ENCODE measurements around the gene ARHGEF1.
"Not testable (repeated sequence)": the region's sequence is repeated elsewhere in the genome, so short reads cannot be mapped to it uniquely, and the experiment has no call there.

Gene ARHGEF1

DNA sequence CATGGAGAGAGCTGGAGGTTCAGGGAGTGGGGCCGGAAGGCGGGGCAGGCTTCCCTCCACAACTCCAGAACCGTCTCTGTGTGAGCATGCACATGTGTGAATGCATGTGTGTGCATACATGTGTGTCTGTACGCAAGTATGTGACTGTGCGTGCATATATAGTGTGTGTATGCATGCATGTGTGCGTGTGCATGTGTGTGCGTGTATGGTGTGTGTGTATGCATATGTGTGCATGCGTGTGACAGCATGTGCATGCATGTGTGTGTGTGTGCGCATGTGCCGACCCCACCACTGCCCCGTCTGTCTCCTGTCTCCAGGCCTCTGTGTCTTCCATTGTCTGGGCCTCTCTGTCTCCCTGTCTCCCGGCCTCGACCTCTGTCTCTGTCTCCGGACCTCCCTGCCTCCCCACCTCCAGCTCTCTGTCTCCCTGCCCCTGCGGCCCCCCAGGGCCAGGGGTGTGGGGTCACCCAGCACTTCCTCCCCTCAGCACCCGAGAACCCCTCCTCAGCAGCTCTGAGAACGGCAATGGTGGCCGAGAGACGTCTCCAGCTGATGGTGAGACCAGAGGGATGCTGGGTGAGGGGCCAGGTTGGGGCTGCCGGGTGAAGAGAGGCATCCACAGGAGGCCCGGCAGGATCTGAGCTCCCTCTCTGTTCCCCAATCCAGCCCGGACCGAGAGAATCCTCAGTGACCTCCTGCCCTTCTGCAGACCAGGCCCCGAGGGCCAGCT is 22.5 kb downstream of the ARHGEF1 start:
- DNase-seq (ENCODE audit: low spot score) = no peak

DNA sequence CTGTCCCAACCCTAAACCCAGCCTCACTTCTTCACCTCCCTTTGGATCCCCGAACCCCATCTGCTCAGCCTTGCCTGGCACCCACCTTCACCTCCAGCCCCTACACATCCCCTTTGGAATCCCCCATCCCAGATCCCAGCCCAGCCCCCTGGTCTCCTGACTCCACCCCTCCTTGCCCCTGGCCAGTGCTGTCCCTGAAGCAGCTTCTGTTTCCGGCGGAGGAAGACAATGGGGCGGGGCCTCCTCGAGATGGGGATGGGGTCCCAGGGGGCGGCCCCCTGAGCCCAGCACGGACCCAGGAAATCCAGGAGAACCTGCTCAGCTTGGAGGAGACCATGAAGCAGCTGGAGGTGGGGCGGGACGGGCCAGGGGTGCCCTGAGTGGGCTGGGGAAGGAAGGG is 23.3 kb downstream of the ARHGEF1 start:
- DNase-seq (ENCODE audit: low spot score) = no peak

DNA sequence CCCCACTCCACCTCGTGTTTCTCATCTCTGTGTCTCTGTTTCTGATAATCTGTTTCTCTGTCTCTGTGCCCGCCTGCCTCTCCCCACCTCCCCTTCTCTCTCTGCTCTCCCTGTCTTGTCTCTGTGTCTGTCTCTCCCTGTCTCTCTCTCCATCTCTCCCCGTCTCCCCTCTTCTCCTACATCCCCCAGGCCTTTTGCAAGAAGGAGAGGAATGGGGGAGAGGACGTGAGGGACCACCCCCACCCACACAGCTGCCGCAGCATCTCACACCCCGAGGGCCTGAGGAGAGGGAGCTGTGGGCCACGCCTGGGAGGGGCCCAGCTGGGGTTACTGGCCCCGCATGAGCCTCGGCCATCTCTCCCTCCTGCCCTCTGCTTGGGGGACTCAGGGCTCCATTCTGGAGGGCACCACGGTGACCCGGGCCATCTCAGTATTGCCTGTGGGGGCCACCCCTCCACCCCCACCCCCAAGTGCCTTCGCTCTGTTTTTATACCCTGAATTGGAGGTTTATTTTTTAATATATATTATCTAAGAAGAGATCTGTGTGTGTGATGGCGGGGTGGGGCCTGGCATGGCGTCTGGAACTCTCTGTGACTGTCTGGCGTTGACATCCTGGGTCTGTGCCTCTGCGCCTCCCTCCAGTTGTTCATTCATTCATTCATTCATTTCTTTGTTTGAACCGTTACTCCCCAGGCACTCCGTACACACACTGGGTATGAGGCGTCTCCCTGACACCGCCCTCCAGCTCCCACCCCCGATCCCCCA is 24.1 kb downstream of the ARHGEF1 start:
- DNase-seq (ENCODE audit: low spot score) = no peak

DNA sequence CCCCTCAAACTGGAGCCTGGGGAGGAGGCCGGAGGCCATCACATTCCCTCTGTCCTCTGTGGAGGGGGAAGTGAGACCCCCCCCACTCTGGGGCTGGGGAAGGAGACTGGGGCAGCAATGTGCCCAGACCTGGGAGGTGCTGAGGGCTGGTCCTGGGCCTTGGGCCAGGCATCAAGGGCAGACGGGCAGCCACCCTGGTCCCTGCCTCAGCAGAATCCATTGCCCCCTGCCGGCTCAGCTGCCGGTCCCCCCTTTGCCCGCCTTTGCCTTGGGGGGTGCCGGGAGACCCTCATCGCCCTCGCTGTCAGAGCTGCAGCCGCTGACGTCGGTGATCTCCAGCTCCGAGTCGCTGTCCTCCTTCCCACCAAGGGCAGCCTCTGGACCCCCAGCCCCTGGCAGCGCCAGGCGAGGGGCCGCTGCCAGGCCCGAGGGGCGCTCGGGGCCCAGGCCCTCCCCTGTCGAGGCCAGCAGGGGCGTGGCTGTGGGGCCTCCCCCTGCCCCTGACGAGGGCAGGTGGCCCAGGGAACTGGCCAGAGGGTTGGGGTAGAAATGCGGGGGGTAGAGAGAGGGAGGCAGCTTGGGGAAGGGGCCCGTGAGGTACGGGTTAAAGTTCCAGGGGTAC is 25.1 kb downstream of the ARHGEF1 start:
- DNase-seq (ENCODE audit: low spot score) = no peak

DNA sequence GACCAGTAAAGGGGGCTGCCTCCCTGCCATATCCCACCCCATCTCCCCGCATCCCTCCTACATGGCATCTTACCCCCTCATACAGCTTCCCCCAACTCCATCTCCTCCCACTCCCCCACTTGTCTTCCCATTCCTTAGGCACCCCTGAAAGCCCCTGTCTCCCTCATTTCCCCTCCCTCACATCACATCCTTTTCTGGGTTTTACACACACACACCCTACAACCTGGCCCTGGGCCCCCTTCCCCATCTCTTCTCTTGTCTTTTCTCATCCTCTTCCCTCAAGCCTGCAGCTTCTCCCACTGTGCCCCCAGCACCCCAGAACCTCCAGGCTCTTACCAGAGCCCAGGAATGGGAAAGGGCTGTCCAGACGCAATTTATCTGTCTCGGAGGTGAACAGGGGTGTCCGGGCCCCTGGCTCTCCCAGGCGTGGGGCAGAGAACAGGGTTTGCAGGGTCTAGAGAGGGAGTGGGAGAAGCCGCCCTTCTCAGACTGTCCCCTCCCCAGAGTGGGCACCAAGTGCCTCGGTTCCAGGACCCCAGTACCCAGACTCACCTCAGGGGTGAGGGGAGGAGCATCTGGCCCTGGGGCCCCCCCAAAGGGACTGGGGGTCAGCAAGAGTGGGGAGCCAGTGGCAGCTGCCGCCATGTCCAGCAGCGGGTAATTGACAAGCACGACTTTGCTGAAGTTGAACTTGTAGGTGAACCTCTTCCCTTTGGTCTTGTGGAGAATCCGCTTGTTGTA is 25.9 kb downstream of the ARHGEF1 start:
- DNase-seq (ENCODE audit: low spot score) = no peak

DNA sequence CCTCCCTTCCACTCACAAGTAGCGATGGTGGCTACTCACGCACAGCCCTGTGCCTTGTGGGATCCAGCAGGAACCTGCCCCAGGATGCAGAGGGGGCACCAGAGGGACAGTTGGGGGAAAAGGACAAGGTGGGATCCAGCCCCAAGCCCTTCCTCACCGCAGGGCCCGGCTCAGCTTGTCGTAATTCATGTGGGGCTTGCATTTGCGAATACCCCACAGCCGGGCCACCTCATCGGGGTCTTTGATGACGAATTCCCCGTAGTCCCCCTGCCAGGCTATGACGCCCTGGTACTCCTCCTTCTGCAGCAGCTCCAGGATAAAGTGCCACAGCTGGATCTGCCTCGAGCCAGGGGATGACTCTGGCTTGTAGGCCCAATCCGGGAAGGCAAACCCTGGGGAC is 26.7 kb downstream of the ARHGEF1 start:
- DNase-seq (ENCODE audit: low spot score) = no peak

DNA sequence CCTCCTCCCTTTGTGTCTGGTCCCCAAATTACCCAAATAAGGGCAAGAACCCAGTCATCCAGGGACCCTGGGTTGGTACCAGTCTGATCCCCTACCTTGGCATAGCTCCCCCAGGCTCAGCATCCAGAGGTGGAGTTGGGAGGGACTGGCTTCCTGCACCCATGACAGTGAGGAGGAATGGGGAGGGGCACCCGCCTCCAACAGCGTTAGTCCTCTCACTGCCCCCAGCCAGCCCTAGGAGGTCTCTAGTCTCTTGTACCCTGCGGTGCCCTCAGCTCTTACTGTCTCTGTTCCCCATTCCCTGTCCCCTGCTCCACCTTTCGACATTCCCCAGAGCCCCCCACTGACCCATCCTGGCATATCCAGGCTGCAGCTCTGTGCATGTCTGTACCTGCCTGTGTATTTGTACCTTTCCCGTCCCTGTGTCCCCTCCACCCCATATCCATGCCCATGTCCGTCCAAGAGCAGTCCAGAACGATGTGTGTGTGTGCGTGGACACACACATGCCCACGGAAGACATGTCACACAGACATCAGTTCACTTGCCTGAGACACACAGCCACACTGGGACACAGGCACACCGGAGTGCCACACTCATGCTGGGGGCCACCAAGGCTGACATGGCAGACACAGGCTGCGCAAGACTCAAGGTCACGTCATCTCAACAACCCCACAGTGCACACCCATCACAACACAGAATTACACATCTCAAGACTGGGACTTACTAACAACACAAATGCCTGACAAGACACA is 27.4 kb downstream of the ARHGEF1 start:
- no peak for DNase-seq (ENCODE audit: low spot score)

DNA sequence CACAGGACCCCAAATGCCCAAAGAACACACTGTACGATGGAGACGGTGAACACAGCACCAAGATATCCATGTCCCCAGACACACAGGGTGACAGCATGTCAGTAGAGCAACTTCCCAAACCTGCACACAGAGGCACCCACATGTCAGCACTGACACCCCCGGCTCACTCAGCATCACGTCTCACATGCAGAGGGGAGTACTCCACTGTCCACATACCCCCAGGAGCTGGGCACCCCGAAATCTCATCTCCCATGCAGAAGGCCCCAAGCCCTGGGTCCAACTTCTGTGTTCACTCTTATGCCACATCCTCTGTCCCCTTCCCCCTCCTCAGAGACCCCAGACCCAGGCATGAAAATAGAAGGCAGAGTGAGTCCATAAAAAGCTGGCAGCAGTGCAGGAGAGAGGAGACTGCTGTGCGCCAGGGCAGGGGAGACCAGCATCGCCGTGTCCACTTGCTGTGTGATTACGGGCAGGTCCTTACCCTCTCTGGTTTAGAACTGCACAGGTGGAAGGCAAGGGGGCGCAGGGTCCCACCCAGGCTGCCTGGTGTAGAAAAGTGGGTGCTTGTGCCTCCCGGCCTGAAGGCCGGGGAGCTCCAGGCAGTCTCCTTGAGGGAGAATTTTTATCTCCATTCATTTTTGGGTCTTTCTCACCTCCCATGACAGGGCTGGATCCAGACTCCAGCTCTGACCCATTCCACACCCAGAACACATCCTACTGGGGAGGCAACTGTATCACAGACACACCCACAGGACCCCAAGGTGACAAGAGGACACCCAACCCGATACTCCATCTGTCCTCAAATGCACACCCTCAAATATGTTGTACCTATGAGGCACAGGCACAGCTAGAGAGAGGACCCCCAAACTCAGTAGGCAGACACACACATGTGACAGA is 28.3 kb downstream of the ARHGEF1 start:
- no peak for DNase-seq (ENCODE audit: low spot score)

DNA sequence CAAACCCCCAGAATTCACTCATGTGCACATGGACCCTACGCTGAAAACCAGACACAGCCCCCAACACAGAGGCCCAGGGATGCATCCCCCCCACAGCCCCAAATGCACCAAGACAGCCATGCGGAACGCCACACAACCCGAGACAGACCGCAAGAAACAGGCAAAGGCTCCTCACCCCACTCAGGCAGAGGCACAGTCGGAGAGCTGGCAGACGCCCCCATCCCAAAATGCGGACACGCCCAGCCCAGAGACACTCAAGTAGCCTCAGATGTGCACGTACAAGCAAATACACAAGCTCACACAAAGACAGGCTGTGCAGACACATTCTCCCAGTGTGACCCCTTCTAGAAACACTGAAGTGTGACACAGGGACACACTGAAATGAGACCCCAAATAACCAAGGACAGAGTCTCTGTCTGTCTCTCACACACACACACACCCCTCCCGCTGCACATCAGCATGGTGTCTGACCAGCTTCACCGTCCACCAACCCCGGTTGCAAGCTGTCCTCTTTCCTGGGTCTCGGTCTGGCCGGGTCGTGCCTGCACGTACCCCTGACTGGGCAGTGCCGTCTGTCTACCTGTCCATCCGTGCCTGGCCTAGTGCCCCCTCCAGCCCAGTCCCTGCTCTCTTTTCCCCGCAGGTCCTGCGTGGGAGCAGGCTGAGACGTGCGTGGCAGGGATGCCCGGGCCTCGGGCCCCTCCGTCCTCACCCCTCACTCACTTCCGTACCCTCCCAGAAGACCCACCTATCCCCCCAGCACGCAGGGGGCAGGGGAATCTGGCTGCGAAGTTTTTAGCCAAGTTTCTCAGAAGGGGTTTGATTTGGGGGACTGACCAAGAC is 29.1 kb downstream of the ARHGEF1 start:
- DNase-seq (ENCODE audit: low spot score) = no peak

DNA sequence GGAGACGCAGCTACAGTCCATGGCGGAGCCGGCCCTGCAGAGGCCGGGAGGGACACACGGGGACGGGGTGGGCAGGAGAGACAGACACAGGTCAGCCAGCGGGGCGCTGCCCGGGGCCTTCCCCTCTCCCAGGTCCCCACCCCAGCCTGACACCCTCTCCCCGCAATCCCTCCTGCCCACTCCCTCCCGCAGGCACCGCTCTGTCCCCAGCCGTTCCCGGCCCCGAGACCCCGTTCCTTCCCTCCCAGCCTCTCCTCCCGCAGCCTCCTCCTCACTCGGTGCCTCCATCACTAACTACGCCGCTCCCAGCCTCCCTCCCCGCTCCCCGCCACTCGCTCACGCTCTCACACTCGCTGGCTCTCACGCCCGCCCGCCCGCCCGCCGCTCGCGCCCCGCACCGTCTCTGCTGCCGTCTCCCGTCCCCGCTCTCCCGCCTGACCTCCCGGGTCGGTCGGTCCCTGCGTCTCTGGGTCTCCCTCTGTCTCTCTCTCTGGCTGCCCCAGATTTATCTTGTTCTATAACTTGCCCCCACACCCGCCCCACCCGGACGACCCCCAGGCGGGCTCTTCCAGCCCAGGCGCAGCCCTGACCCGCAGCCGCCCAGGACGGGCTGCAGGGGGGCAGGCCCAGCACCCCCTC is 30.0 kb downstream of the ARHGEF1 start:
- DNase-seq (ENCODE audit: low spot score) = no peak

DNA sequence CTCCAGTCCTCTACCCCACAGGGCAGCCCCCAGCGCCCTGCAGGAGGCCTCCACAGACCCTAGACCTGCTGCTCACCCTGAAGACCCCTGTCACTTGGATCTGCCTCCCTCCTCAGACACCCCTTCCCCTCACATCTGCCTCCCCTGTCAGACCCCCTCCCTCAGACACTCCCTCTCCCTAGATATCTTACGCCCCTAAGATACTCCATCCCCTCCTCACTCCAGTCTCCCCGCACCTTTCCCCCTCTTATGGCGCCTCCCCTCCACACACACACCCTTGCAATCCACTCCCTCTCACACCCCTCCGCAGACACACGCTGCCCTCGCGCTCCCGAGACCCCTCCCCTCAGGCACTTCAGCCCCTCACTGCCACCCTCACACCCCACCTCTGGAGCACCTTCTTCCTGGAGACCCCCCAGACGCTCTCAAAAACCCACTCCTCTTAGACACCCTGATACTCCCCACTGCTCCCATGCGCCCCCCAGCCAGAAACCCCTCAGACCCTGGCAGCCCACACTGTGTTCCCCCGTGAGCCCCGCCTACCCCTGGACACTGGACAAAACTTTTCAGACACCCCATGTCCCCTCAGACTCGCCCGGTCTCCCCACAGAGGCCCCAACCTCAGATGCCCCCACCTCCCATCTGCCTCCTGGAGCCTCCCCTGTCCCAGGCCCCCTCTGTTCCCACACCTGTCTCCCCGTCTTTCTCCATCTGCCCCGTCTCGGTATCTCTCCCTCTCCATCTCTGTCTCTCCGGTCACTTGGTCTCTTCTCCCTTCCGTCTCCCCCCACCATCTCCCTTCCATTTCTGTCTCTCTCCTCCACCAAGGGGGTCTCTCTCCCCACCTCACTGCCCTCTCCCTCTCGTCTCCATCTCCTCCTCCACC is 30.8 kb downstream of the ARHGEF1 start:
- DNase-seq (ENCODE audit: low spot score) = no peak

DNA sequence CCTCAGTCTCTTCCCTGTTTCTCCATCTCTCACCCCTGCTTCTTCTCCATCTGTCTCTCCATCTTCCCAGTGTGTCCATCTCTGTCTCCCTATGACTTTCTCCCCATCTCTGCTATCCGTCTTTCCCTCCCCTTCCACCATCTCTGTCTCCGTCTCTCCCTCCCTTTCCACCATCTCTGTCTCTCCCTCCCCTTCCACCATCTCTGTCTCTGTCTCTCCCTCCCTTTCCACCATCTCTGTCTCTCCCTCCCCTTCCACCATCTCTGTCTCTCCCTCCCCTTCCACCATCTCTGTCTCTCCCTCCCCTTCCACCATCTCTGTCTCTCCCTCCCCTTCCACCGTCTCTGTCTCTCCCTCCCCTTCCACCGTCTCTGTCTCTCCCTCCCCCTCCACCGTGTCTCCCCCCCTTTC is 31.4 kb downstream of the ARHGEF1 start:
- DNase-seq (ENCODE audit: low spot score) = not testable (repeated sequence)

DNA sequence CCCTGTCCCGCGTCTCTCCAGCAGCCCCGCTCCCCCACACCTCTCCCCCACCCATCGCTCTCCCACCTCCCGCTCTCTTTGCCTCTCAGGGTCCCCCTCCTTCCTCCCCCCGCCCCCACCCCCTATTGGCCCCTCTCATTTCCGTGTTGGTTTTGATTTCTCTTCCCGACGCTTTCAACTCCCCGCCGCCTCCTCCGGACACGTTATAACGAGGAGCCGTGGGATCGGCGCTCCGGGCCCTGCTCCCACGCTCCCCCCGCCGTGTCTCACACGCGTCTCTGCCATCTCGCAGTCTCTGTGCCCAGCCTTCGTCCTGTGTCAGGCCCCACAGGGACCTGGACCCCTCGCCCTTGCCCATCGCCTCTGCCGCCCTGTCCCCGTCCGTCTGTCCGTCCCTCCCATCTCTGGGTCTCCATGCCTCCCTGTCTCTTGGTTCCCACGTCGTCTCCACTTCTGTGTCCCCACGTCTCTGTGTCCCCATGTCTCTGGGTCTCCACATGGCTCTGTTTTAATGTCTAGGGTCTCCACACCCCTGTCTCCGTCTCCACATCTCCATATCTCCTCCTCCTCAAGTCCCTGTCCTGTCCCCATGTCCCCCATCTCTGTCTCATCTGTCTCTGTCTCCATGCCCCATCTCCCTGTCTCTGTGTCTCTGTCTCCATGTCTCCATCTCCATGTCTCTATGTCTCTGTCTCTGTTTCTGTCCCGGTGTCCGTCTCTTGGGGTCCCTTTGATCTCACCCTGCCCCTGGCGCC is 32.2 kb downstream of the ARHGEF1 start:
- no peak for DNase-seq (ENCODE audit: low spot score)

DNA sequence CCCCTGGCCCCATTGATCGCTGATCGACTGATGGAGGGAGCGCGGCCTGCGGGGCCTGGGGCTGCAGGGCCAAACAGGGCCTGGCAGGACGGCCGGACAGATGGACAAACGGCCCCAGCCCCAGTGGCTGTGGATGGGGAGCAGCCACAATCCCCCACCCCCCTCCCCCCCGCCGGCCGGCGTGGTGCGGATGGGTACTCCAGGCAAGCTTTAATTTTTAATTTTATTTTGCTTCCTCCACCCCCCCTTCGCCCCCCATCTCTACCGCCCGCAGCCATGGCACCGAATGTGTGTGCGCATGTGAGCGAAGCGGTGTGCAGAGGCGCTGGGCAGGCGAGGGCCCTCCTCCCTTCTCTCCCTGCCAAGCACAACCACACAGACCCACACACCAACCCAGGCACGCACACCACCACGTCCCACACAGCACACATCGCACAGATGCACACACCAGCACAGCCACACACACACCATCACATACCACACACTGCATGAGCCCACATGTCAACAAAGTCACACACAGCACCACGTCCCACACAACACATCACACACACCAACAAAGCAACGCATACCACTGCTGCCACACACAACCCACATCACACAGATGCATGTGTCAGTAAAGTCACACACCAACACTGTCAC is 32.9 kb downstream of the ARHGEF1 start:
- DNase-seq (ENCODE audit: low spot score) = no peak

DNA sequence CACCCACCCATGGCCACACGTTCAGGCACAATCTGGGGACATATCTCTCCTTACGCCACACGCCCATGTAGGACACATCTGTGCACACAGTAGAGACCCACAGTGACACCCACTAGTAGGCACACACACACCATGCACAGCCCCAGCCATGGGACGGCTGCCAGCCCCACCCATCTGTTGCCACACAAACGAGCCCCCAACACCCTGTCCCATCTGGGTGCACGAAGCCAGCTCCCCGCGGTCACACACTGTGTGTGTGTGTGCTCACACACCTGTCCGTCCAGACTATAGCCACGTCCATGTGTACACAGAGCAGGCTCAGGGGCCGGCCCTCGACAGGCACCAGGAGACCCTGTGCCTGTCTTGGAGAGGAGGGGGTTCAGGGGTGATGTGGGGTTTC is 34.7 kb downstream of the ARHGEF1 start:
- DNase-seq (ENCODE audit: low spot score) = no peak

DNA sequence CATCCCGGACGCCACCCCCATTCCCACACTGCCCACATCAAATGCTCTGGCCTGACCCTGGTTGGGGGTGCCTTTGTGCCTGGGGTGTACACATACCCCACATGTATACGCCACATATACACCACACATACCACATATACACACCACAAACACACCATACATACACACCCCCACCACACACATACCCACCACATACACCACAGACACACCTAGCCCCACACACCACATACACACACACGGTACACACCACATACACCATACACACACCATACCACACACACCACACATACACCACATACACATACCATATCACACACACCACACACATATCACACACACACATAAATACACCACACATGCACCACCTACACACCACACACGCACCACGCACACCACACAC is 35.1 kb downstream of the ARHGEF1 start:
- no peak for DNase-seq (ENCODE audit: low spot score)

DNA sequence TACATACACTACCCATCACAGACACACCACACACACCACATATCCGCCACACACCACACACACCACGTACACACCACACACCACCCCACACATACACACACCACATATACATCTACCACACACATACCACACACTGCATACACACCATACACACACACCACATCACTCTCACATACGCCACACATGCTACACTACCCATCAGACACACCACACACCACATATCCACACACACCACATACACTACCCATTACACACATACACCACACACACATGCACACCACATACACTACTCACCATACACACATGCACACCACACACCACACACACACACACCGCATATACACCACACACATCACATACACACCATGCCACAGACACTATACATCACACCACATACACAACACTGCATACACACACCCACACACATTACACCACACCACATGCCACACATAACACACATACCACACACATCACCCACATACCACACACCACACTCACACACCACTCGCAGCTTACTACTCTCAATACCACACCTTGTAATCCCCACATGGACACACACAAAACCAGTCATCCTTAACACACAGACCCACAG is 35.8 kb downstream of the ARHGEF1 start:
- DNase-seq (ENCODE audit: low spot score) = no peak
